Glomerular visceral epithelial cell (primary cell): ENCODE results near the gene ARHGAP42.

Source experiments
- DNase-seq: peaks from one replicate; pipeline ENCODE4 v3.0.0-alpha.2; 2016; ENCODE audit errors: extremely low spot score

The ARHGAP42 gene

DNA sequence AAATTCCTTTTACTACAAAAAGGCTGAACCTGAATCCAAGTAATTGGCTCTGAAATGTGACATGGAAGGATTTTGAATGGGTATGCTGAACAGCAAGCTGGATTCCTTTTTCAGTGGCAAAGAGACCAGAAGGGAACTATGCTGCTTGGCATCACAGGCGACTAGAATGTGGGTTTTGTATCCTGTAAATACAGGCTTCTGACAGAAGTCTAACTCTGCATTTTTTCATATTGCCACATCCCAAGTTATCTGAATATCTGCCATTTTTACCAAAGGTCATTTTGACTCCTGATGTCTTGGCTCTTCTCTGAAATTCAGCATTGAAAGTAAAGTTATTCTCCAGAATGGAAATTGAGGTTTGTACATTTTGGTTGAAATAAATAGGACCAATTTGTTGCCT, 145.7 kb downstream of the ARHGAP42 start:
- no peak for DNase-seq

DNA sequence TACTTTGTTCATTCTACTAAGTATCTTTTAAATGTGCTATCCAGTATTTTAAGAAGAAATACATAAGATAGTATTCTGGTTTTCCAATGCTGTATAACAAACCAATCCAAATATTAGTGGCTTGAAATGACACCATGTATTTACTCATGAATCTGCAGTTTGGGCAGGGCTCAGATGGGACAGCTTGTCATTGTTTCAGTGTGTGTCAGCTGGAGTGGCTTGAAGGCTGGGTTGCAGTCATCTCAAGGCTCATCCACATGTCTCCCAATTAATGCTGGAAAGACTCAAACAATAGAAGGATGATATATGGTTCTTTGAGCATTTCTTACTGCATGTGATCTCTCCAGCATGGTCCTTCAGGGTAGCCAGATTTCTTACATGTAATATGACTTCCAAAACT, 146.2 kb downstream of the ARHGAP42 start:
- no peak for DNase-seq

DNA sequence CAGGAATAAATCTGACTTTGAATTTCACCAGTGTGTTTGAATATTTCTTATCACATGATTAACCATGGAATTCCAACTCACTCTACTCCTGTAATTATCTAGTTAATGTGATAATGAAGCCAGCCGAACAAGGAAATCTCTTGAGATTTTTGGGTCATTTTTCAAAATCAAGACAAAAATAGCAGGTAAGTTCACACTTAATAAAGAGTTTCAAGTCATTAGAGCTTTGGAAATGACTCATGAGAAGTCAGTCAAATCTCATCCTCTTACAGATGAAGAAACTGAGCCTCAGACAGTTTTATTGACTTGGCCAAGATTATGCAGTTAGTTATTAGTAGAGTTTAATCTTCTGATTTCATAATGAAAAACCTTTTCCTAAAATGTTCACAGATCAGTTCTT, 148.8 kb downstream of the ARHGAP42 start:
- DNase-seq = no peak

GRCh38 chr11:100837311-100837710, 150.2 kb downstream of the ARHGAP42 start:
- no peak for DNase-seq

GRCh38 chr11:100841711-100842407, 154.8 kb downstream of the ARHGAP42 start:
- no peak for DNase-seq

GRCh38 chr11:100847696-100848216, 160.7 kb downstream of the ARHGAP42 start:
- no peak for DNase-seq

DNA sequence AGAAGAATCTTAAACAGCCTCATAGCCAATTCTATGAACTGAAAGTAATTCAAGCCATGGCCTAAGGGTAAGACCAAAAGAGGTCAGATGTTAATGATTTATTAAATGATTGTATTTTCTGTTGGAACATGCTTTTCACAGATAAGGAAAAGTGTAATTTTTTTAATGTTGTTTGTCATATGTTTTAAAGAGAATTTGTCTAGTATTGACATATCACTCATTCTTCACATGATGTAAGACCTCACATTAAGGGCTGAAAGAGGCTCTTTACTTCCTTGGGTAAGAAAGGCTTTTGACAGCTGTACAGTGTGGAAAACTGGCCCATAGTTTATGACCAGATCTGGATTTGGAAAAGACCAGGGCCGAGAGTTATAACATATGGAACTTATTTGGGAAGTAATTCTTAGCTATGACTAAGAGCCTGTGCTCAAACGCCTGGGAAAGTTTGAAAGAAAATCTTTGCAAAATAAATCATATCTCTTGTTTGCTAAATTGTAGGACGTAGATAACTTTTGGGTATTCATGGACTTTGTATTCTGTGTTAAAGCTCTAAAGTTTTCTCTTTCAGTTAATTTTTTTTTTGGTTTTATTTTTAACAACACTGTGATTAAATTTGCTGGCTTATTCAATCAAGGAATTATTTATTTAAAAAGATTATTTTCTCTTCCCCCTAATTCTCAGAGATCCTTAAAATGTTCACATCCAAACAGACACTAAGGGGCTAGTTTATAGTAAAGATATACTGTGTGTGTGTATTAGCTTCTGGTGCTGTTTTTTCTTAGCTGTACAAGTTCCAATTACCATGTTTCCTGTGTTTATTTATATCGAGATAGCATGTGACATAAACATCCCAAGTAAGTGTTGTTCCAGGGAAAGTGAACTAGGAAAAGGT, 162.2 kb downstream of the ARHGAP42 start:
- no peak for DNase-seq

- DNase-seq = no peak
Measured at GRCh38 chr11:100849901-100850235, 162.8 kb downstream of the ARHGAP42 start.

DNA sequence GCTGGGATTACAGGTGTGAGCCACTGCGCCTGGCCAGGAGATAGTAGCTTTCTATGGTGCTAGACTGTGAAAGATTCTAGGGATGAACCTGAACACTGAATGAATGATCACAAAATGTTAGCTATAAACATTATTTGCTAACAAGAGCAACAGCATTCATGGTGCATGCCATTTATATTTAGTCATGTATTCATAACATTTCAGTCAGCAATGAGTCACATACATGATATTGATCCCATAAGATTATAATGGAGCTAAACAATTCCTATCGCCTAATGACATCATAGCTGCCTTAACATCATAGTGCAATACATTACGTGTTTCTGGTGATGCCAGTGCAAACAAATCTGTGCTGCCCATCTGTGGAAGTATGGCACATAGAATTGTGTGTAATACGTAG, 164.1 kb downstream of the ARHGAP42 start:
- no peak for DNase-seq

- no peak for DNase-seq
Measured at GRCh38 chr11:100851584-100852152, 164.6 kb downstream of the ARHGAP42 start.

DNA sequence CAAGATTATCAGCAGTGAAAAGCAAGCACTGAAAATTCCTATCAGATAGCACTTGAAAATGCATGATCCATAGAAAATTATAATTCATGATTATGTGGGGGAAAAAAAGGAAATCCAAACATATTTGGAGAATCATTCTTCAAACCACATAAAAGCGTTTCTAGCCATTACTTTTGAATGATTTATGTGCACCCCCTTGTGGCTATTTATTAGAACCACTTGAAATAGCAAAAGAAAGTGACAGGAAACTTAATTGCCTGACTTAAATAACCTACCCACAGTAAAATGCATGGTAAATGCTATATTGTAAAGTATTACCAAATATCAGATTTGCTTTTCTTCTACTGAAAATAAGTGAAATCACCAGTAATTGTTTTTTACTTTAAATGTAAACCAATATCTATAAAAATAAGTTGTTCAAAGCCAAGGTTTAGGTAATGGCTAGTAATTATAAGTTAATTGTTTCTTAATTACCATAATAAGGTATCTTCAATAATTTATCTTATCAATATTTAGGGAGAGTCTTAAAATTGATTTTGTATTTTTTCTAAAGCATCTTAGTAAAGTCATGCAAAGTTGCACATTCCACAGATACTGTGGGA, 168.5 kb downstream of the ARHGAP42 start:
- DNase-seq = peak; percentile 52

DNA sequence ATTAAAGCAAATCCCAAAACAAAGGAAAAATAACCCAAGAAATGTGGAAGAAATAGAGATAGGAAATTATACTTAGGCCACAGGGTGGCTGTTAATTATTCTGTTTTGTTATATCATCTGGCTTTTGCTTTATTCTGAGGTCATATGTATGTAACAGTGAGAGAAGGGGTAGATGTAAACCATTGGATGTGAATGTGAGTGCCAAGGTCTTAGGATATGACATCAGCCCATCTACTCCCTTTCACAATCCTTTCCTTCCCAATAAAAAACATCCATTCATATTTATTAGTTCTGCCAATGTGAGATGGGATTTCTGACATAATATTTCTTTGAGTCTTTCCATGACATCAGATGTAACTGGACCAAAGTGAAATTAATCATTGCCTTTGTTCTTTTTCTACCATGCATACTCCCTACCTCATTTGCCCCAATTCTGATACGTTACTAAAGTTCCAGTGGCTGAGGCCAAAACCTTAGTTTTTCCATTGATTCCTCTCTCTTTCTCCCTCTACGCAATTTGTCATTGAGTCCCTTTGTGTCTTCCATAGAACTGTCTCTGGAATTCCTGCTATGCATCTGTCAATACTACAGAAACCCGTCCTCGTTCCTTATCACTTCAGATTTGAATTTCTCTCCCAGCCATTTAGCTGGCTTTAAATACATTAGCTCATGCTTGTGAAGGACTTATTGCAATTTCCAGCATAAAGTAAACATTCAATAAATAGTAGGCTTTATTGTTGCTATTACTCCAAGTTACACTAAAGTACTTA, 170.3 kb downstream of the ARHGAP42 start:
- no peak for DNase-seq

DNA sequence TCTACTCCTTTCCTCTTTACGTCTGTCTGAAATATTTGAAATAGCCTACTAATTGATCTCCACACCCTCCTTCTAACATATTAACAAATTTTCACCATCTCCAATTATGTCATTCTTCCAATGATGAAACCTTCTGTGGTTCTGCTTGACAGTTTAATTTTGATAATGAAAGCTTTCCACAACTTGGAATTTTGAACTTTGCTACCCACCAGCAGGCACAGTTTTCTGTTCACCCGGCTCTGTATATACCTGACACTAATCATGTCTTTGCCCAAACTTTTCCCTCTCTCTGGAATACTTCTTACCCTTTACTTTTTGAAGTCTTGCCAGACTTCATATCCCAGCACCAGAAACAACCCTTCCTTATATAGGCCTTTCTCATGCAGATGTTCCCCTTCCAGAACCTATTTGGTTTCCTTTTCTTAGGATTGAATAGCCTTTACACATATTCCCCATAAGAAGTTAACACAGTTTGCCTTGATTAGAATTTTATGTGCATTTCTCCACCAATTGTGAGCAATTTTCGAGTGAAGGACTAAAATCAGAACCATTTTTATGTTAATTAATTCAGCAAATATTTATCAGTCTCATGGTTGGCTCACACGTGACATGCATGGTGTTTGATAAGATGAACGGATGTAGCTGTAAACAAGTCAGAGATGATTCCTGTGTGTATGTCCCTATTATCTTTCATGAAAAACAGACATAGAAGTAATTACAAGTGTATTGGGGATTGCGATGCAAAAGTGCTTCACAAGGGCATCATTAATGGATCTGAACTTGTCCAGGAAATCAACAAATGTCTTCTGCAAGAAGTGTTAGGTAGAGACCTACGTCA, 173.4 kb downstream of the ARHGAP42 start:
- no peak for DNase-seq

DNA sequence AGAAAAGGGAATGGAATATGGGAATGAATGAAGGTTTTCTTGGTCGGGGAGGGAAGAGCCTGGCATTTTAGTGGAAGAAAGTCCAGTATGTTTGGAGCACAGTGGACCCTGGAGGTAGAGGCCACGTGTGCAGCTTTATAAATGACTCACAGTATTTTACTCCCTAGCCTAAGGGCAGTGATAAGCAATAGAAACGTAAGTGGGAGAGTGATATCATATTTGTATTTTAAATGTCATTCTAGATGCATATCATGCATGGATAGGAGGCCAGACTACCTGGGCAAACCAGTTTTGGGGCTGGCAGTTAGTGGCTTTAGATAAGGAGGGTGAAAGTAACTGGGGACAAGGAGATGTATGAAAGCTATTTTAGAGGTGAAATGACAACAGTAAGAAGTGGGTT, 174.1 kb downstream of the ARHGAP42 start:
- DNase-seq = no peak

DNA sequence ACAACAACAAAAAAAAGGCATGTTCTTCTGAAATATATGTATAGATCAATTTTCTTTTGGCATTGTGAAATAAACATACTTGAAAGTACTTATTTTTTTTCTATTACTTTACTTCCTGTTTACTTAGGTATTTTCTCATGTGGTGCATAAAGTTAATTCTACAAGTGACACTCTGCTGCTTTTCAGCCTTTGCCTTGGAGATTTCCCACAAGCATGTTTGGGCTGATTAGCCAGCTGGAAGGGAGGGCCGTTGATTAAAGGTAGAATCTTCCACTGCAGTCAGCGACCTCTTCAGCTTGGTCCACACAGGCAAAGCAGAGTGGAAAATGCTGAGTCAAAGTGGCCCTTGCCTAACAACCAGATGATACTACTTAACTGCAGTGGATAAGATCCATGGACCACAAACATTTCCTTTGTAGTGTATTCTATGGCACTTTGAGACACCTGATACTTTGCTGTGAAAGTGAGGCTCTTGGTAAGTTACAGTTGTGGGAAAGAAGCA, 176.0 kb downstream of the ARHGAP42 start:
- DNase-seq = peak; percentile 53

DNA sequence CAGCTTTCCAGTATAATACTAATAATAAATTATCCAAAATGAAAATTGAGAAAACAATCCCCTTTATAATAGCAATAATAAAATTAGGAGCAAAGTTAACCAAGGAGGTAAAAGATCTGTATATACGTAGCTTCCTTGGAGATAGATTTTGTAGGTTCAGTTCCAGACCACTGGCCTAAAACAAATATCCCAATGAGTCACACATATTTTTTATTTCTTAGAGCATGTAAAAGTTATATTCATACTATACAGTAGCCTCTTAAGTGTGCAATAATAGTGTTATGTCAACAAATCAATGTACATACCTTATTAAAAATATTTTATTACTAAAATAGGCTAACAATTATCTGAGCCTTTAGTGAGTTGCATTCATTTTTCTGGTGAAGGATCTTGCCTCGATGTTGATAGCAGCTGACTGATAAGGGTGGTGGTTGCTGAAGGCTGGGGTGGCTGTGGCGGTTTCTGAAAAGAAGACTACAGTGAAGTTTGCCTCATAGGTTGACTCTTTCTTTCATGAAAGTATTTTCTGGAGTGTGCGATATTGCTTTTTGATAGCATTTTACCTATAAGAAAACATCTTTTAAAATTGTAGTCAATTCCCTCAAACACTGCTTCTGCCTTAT, 178.5 kb downstream of the ARHGAP42 start:
- peak; percentile 8 for DNase-seq

GRCh38 chr11:100866453-100866852, 179.4 kb downstream of the ARHGAP42 start:
- no peak for DNase-seq

DNA sequence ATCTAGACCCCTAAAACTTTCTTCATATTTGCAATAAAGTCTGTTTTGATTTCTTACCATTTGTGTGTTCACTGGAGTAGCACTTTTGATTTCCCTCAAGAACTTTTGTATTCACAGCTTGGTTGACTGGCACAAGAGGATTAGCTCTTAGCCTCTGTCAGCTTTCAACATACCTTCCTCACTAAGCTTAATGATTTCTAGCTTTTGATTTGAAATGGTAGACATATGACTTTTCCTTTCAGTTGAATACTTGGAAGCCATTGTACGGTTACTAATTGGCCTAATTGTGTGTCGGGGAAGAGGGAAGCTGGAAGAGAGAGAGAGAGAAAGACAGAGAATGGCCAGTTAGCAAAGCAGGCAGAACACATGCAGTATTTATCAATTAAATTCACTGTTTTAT, 180.5 kb downstream of the ARHGAP42 start:
- no peak for DNase-seq

DNA sequence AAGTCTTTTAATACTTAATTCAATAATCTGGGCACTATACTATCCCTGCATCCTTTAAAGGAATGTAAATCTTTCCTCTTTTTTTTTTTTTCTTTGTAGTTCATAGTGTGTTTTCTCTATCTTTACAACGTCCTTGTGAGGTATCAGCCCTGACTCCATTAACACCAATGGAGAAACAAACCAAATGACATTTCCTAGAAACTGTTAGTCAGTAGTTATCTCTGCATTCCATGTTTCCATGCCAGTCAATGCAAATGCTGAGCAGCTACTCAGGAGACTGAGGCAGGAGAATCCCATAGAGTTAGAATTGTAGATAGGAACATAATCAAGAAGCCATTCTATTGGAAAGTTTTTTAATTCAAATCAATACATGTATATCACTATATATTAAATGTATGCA, 182.2 kb downstream of the ARHGAP42 start:
- no peak for DNase-seq

DNA sequence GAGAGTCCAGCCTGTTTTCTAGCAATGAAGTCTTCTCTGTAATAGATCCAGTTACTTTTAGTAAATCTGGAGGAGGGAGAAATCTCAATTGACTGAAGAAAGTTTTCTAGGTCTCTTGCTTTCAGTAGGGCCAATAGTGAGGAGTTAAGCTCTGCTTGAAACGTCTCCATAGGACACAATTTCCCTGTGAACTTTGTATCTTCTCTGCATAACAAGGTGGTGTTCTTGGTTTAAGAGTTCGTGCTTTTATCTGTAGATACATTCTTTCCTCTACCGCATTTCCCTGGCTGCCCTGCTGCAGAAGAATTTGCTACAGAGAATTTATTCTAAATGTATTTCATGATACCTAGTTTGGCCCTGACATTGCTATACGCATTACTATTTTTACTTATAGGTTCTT, 183.1 kb downstream of the ARHGAP42 start:
- DNase-seq = no peak
